MM.1S (cell line): Measurements from ENCODE around the gene LRRC15.

Experiments used
- DNase-seq: peaks from one replicate; pipeline ENCODE4 v3.0.0-alpha.2; 2015
- H2AFZ ChIP-seq: fragments of 300-600 bp; sonication (generic); 2 replicates; pipeline ENCODE4 v1.6.0; 2016; ENCODE audit warnings: antibody characterized with exemption, low read length
- H3F3A ChIP-seq: fragments of 300-600 bp; sonication (generic); 2 replicates; pipeline ENCODE4 v1.6.1; 2016; ENCODE audit warnings: mild to moderate bottlenecking, antibody characterized with exemption, low read length, moderate library complexity, mixed read lengths; ENCODE audit not compliant: insufficient read depth
- H3K27ac ChIP-seq: fragments of 300-600 bp; sonication (generic); 2 replicates; pipeline ENCODE4 v1.5.1; 2016; ENCODE audit warnings: mild to moderate bottlenecking, low read length
- H3K27me3 ChIP-seq: fragments of 300-600 bp; sonication (generic); replicated peaks from 2 replicates; pipeline ENCODE4 v1.6.0; 2016; ENCODE audit warnings: low read length; ENCODE audit not compliant: insufficient read depth
- H3K36me3 ChIP-seq: fragments of 300-600 bp; sonication (generic); replicated peaks from 2 replicates; pipeline ENCODE4 v1.6.1; 2016; ENCODE audit warnings: mild to moderate bottlenecking, low read length, mixed read lengths; ENCODE audit not compliant: insufficient read depth
- H3K4me1 ChIP-seq: fragments of 300-600 bp; sonication (generic); 2 replicates; pipeline ENCODE4 v1.6.1; 2016; ENCODE audit warnings: low read length, mixed read lengths
- H3K4me2 ChIP-seq: fragments of 300-600 bp; sonication (generic); 2 replicates; pipeline ENCODE4 v1.6.0; 2016; ENCODE audit warnings: low read depth, low read length
- H3K4me3 ChIP-seq: fragments of 300-600 bp; sonication (generic); 2 replicates; pipeline ENCODE4 v1.5.1; 2016; ENCODE audit warnings: low read length, mixed read lengths
- H3K79me2 ChIP-seq: fragments of 300-600 bp; sonication (generic); 2 replicates; pipeline ENCODE4 v1.6.1; 2016; ENCODE audit warnings: mixed run types, low read length, mixed read lengths
- H3K9ac ChIP-seq: fragments of 300-600 bp; sonication (generic); 2 replicates; pipeline ENCODE4 v1.6.1; 2016; ENCODE audit warnings: low read length, mixed read lengths
- H3K9me2 ChIP-seq: fragments of 300-600 bp; sonication (generic); replicated peaks from 2 replicates; pipeline ENCODE4 v1.6.1; 2016; ENCODE audit warnings: mild to moderate bottlenecking, low read length, mixed read lengths; ENCODE audit not compliant: insufficient read depth
- H3K9me3 ChIP-seq: fragments of 300-600 bp; sonication (generic); replicated peaks from 2 replicates; pipeline ENCODE4 v1.6.1; 2016; ENCODE audit warnings: mild to moderate bottlenecking, low read length, mixed read lengths; ENCODE audit not compliant: insufficient read depth
- H4K20me1 ChIP-seq: fragments of 300-600 bp; sonication (generic); 2 replicates; pipeline ENCODE4 v1.6.1; 2016; ENCODE audit warnings: mild to moderate bottlenecking, low read length, moderate library complexity, mixed read lengths; ENCODE audit not compliant: insufficient read depth
- CTCF ChIP-seq: fragments of 300-600 bp; sonication (generic); IDR thresholded peaks from 2 replicates; pipeline ENCODE4 v1.5.1; 2016; ENCODE audit warnings: antibody characterized with exemption, low read length, mixed read lengths
- EZH2 ChIP-seq: fragments of 300-600 bp; sonication (generic); optimal IDR thresholded peaks from 2 replicates; pipeline ENCODE3; 2017; ENCODE audit warnings: low read depth, mild to moderate bottlenecking, antibody characterized with exemption, low read length, mixed read lengths
- EZH2phosphoT487 ChIP-seq: fragments of 300-600 bp; sonication (generic); IDR thresholded peaks from 2 replicates; pipeline ENCODE4 v1.6.1; 2018; ENCODE audit warnings: antibody characterized with exemption, low read length

Gene LRRC15

GRCh38 chr3:194399874-194400411, 30.4 kb upstream of the LRRC15 start:
- TF ChIP-seq EZH2 (no peak), EZH2phosphoT487 (no peak), CTCF (no peak)
- H3K4me2 ChIP-seq: no peak overlapping the region

GRCh38 chr3:194399166-194399565, 29.6 kb upstream of the LRRC15 start, which contains the start of gene GP5:
Gene GP5, minus strand, starts transcription at chr3:194399266. Its CDS starts 984 bp downstream, at chr3:194398282.
- no peak for DNase-seq
- Histone ChIP-seq H3K36me3 (no peaks in the 10 kb centered on the region; the same call in 1 of the 2 replicates), H3F3A (no peaks in the 10 kb centered on the region), H3K4me2 (peak within 1 kb of the TSS; percentile 53; the same call in 1 of the 2 replicates), H3K27me3 (peaks cover 48% of the 10 kb centered on the region), H3K4me3 (peak within 1 kb of the TSS; percentile 19), H2AFZ (no peak within 1 kb of the TSS), H3K9me3 (no peaks in the 10 kb centered on the region), H4K20me1 (0 out of 2 replicates have a peak, but pooled peaks cover 1% of the 10 kb centered on the region), H3K9me2 (no peaks in the 10 kb centered on the region), H3K9ac (no peak within 1 kb of the TSS), H3K79me2 (no peaks in the 10 kb centered on the region), H3K4me1 (0 out of 2 replicates have a peak, but pooled peaks cover 4% of the 10 kb centered on the region), H3K27ac (no peak within 1 kb of the TSS)
- TF ChIP-seq CTCF: no peak
- TF ChIP-seq EZH2: no peak
- no peak for TF ChIP-seq EZH2phosphoT487

More at GRCh38 chr3:194399874-194400411, 30.4 kb upstream of the LRRC15 start:
- Histone ChIP-seq H3F3A (no peaks in the 10 kb centered on the region), H3K4me3 (no peak overlapping the region), H3K27me3 (peaks cover 44% of the 10 kb centered on the region), H4K20me1 (0 out of 2 replicates have a peak, but pooled peaks cover 4% of the 10 kb centered on the region), H3K9me2 (no peaks in the 10 kb centered on the region), H3K36me3 (no peaks in the 10 kb centered on the region; the same call in 1 of the 2 replicates), H3K9me3 (no peaks in the 10 kb centered on the region), H3K27ac (no peak overlapping the region), H3K79me2 (no peaks in the 10 kb centered on the region), H2AFZ (no peak overlapping the region), H3K4me1 (0 out of 2 replicates have a peak, but pooled peaks cover 4% of the 10 kb centered on the region), H3K9ac (no peak overlapping the region)
- DNase-seq: no peak

- Histone ChIP-seq H3K79me2 (no peaks in the 10 kb centered on the region), H3K9me2 (no peaks in the 10 kb centered on the region), H3K9ac (no peak overlapping the region), H3K4me1 (0 out of 2 replicates have a peak, but pooled peaks cover 4% of the 10 kb centered on the region), H3F3A (no peaks in the 10 kb centered on the region), H3K4me3 (peak overlapping the region; percentile 19), H3K36me3 (no peaks in the 10 kb centered on the region), H3K9me3 (no peaks in the 10 kb centered on the region), H3K27ac (no peak overlapping the region), H2AFZ (0 out of 2 replicates have a peak overlapping the region, but pooled peaks have one; percentile 38), H4K20me1 (no peaks in the 10 kb centered on the region), H3K27me3 (peaks cover 48% of the 10 kb centered on the region), H3K4me2 (peak overlapping the region; percentile 53)
- no peak for DNase-seq
- TF ChIP-seq EZH2 (no peak), EZH2phosphoT487 (no peak), CTCF (no peak)
These were observed 28.3 kb upstream of the LRRC15 start for GRCh38 chr3:194397757-194398312.
